ENCODE data around the gene PSMG3.

PSMG3 gene

DNA sequence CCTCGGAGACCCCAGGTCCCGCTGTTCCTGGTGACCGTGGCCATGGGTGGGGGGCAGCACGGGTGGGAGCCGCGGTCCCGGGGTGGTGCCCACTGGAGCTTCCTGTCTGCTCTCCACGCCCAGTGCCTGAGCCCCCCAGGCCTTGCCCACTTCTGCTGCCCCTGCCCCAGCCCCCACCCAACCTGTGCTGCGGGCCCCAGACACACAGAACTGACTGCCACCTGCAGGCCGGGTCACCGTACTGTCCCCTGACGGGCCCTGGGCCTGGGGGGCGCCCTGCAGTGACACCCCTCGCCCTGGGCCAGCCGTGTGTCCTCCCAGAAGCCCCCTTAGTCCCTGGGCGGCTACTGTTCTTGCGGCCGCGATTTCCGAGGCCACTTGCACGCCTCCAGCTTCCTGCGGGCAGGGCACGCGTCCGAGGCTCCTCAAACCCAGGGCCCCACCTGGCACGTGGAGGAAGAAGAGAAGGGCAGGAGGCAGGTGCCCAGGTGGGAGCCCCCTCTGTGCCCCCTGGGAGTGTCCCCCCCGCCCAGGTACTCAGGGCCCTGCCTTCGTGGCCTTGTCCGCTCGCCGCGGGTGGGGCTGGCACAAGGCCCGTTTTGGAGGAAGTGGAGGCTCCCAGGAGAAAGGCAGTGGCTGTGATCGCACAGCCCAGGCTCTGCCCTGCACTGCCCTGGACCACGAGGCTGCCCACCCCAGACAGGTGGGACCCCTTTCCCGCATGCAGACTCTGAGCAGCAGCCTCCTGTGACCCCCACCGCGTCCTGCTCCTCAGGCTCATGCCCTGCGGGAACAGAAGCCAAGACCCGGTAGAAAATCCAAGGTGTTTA, 24.2 kb downstream of the PSMG3 start:
- no peak for DNase-seq

- no peak for DNase-seq
These were observed 24.9 kb downstream of the PSMG3 start for GRCh38 chr7:1544896-1545416.

- no peak for DNase-seq
These were observed 25.5 kb downstream of the PSMG3 start for GRCh38 chr7:1544178-1544895.

- DNase-seq = no peak
These were observed 26.0 kb downstream of the PSMG3 start for GRCh38 chr7:1543826-1544177.

- DNase-seq = no peak
These were observed 26.7 kb downstream of the PSMG3 start for GRCh38 chr7:1542841-1543747.

DNA sequence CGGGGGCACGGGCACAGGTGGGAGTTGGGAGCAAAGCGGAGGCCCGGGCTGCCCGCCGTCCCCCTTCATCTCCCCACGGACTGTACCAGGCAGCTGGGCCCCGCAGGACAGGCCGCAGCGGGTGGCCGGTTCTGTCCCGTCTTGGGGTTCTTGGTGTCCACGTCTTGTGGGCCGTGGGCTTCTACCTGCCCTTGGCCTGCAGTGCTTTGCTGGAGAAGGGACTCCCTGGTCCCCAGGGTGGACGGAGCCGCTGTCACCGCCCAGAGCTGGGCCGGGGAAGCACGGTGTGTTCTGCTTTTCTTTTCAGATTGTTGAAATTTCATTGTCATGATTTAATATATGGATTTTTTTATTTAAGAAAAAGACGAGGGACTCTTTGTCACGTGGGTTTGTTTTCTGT, 27.5 kb downstream of the PSMG3 start:
- DNase-seq = no peak

DNA sequence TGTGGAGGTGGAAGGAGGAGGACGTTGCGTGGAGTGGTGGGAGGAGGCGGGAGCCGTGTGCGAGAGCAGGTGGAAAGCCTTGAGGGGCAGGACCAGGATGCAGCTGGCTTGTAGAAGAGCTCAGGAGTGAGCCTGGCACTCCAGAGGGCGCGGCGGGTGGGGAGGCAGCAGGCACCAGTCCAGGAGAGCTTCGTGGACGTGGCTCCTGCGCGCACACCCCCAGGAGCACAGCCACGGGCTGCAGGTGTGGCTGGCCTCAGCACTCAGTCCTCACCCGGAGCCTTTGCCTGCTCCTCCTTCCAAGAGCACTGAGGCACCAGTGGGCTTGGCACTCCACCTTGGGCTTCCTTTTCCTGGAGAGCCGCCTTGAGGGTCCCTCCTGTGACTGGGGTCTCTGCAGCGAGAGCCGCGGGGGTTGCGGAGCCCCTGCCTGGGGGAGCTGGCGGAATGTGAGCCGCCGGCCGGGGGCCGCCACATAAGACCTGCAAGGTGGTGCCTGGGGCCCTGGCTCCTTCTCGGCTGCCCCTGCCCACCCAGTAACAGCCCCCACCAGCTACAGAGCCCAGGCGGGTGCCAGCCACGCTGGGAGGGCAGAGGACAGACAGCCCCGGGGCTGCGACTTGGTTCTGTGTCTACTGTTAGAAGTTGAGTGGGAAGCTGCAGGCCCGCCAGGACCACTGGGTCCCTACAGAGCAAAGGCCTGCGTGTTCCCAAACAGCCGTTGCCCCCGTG, 28.2 kb downstream of the PSMG3 start:
- no peak for DNase-seq

DNA sequence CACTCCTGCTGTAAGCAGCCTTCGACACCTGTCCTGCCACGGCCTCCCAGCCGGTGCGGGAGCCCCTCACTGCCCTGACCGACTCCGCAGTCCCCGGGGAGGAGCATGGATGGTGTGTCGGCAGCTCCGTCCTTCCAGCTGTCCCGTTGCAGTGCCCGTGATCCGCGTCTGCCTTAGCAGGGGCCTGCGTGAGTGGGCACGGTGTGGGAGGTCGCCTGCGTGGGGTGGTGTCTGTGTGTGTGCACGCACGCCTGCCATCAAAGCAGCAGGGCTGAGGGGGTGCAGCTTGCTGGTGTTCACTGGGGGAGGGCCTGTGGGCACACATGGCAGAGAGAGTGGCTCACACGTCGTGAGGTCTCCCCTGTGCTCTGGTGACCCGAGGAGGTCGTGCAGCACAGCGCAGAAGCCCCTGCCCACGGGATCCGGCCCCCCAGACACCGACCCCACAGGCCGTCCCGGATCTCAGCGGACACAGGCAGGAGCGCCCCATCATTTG, 29.0 kb downstream of the PSMG3 start:
- no peak for DNase-seq

GRCh38 chr7:1539882-1540775, 29.7 kb downstream of the PSMG3 start:
- DNase-seq = no peak

DNA sequence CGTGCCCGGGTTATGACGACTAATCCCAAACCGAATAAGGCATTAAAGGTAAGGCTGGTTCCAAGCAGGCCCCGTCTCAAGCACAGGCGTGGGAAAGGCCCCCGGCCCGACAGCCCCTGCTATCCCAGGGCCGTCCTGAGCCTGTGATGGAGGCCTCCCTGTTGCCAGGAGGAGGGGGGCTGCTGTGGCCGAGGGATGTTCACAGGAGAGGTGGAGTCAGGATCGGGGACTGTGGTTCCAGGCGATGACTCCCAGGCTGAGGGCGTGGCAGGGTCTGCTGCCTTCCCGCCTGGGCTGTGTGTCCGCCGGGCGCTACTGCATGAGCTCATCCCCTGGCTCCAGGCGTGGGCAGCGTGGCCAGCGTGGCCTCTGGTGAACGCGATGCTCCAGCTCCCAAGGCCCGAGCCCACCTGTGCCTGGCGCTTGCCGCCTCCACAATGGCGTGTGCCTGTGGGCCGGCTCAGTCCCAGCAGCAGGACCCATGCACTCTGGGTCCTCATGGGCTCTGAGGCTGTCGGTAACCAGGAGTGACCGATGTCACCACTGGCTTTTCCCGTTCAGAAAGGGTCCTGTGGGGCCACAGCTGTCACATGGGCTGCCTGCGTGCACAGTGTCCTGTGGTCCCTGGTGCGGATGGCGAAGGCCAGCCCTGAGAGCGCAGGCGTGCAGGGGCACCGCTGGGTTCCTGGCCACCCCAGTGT, 30.5 kb downstream of the PSMG3 start:
- peak; percentile 9 for DNase-seq

DNA sequence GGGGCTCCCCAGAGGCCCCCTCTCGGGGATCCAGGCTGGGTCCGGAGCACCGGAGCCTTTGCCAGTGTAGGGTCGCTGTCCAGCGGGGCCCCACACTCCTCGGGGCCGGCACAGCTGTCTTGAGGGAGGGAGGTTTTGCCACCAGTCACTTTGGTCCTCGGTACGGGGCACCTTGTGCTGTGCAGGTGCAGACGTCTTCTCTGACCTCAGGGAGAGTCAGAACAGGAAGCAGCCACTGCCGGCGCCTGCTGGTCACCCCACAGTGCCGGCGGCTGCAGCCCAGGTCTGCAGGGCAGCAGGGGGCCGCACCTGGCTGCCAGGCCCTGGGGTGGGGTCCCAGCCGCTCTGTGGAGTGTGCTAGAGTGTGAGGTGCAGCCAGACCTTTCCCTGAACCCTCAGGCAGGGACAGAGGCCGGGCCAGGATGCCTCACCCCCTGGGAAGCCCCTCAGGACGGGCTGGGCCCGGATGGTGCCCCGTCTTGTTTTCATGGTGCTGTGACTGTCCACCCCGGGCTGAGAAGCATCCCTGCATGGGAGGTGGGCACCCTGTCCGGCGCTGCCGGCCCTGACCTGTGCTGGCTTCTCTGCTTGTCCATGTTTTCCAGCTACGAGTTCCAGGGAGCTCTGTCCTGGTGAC, 31.2 kb downstream of the PSMG3 start:
- no peak for DNase-seq

GRCh38 chr7:1537535-1538412, 32.1 kb downstream of the PSMG3 start:
- peak; percentile 78 for DNase-seq

DNA sequence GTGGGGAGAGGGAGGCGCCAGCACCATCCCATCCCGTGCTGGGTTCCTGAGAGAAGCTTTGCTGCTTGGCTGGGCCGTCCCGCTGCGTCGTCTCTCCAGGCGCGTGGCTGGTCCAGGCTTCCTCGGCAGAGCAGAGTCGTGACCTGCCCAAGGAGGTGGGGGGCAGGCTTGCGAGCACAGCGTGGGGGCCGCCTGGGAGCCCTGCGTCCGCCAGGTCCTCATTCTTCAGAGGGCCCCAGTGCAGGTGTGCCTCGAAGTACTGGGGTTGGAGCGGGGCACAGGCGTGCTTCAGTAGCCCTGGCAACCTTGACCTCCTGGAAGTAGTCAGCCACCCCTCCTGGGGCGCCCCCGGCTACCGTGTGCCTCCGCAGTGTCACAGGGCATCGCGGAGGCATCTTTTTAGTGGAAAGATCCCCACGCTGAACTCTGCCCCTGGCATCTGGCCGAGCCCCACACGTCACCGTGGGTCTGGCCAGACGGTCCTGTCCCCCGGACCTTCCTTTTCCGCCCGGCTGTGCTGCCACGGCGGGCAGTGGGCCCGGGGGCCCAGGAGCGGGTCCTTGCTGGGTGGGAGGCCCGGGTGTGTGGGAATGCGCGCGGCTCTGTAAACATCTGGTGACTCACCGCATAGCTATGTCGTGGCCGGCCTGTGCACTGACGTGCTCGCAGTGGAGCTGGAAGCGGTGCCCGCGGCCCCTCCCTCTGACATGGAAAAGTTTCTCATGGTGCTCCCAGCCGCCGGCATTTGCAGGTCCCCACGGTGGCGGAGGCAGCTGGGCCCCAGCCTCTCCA, 32.9 kb downstream of the PSMG3 start:
- peak; percentile 81 for DNase-seq

GRCh38 chr7:1536455-1536742, 33.4 kb downstream of the PSMG3 start:
- DNase-seq = peak; percentile 74

- peak; percentile 35 for DNase-seq
These were observed 34.0 kb downstream of the PSMG3 start for GRCh38 chr7:1535701-1536454.

DNA sequence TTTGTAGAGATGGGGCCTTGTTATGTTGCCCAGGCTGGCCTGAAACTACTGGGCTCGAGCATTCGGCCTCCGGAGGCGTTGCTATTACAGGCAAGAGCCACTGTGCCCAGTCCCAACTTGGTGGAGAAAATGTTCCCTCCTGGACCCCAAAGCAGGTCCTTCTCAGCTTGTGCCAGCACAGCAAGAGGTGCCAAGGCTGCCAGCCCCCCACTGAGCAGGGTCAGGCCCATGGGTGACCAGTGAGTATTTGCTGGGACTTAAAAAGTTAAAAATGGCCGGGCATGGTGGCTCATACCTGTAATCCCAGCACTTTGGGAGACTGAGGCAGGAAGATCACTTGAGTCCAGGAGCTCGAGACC, 34.8 kb downstream of the PSMG3 start:
- DNase-seq = no peak

Measured in right kidney (tissue), 1 donor.